K562 (cell line): ENCODE results near the gene PCSK2. TPM values are rescaled to one million over a fixed set of nuclear protein-coding genes. Genes with fewer than 3 reads are reported as not detected.

Source experiments
- ATAC-seq: fragments of 200-7000 bp; cut with Tn5 transposase; 3 replicates; pipeline ENCODE4 v1.9.1; 2020; ENCODE audit warnings: moderate library complexity
- BruUV-seq: library from RNA; stranded (reverse); fragments of 400-500 nt; replicated peaks from 2 replicates; lab custom pipeline; 2021; lab: Mats Ljungman, UMichigan
- CTCF ChIA-PET: fragments of 300-600 bp; formaldehyde crosslinking; extraction: SDS; loops from one replicate; lab custom pipeline; 2021; ENCODE audit warnings: low intra/inter-chr PET ratio; lab: Yijun Ruan, JAX
- POLR2A ChIA-PET: fragments of 300-600, 350-650 bp; sonication (Branson Sonifier 250); formaldehyde crosslinking; extraction: SDS; loops from one replicate; lab custom pipeline; 2021; ENCODE audit warnings: antibody characterized with exemption, inconsistent platforms; lab: Yijun Ruan, JAX
- DNase-seq, 4 experiments: peaks; one replicate each; pipeline versions ENCODE4 v3.0.0 to v3.0.0-alpha.2; 2011 to 2018; ENCODE audit warnings: low spot score in 3 of 4, mixed read lengths in 3 of 4; ENCODE audit errors: extremely low read depth in 1 of 4
- FAIRE-seq: peaks from 2 replicates; lab custom pipeline; 2011; peaks lifted over from hg19 to GRCh38; lab: Jason Lieb, UNC
- H2AFZ ChIP-seq: 2 replicates; pipeline ENCODE4 v1.6.0; 2011; ENCODE audit warnings: low read depth, low read length, control low read depth, inconsistent platforms
- H3K27ac ChIP-seq: fragments of 200-600 bp; 3 replicates; pipeline ENCODE4 v1.8.0; 2011; ENCODE audit warnings: low read depth, mild to moderate bottlenecking, control low read depth, inconsistent platforms, low read length, moderate library complexity, mixed read lengths; ENCODE audit errors: extremely low read depth
- H3K27me3 ChIP-seq, 2 experiments: fragments of 300-600 bp in 1 of 2; 2 replicates in 1 of 2; 3 replicates in 1 of 2; pipeline versions ENCODE4 v1.6.0 to v1.8.0; 2011; ENCODE audit warnings: inconsistent platforms in 2 of 2, low read length in 2 of 2, mild to moderate bottlenecking in 1 of 2, mixed read lengths in 1 of 2, moderate library complexity in 1 of 2; ENCODE audit not compliant: control insufficient read depth in 2 of 2, insufficient read depth in 2 of 2
- H3K36me3 ChIP-seq: fragments of 300-600 bp; 3 replicates; pipeline ENCODE4 v1.8.0; 2011; ENCODE audit warnings: mild to moderate bottlenecking, low read length, inconsistent platforms; ENCODE audit not compliant: control insufficient read depth, insufficient read depth
- H3K4me1 ChIP-seq, 2 experiments: fragments of 200-600 bp in 1 of 2; replicated peaks in 1 of 2; 2 replicates in 1 of 2; 3 replicates in 1 of 2; pipeline versions ENCODE4 v1.5.1 to v1.8.0; 2011; ENCODE audit warnings: inconsistent platforms in 2 of 2, low read length in 2 of 2, mild to moderate bottlenecking in 1 of 2, mixed read lengths in 1 of 2, moderate library complexity in 1 of 2; ENCODE audit not compliant: control insufficient read depth in 2 of 2, insufficient read depth in 2 of 2
- H3K4me2 ChIP-seq: 2 replicates; pipeline ENCODE4 v1.6.1; 2011; ENCODE audit warnings: low read length, control low read depth, inconsistent platforms, mixed read lengths; ENCODE audit not compliant: insufficient read depth
- H3K4me3 ChIP-seq: fragments of 200-600 bp; sonication (generic), shearing (Covaris generic); 2 replicates; pipeline ENCODE4 v1.5.1; 2016; ENCODE audit warnings: control low read depth, inconsistent platforms
- H3K79me2 ChIP-seq: fragments of 200-600 bp; 3 replicates; pipeline ENCODE4 v1.8.0; 2011; ENCODE audit warnings: low read length, inconsistent platforms; ENCODE audit not compliant: control insufficient read depth, insufficient read depth
- H3K9ac ChIP-seq, 2 experiments: 2 replicates each; pipeline versions ENCODE4 v1.6.0 to v1.6.1; 2011; ENCODE audit warnings: low read depth in 2 of 2, low read length in 2 of 2, control low read depth in 1 of 2, inconsistent platforms in 1 of 2, mild to moderate bottlenecking in 1 of 2, mixed read lengths in 1 of 2; ENCODE audit not compliant: insufficient read depth in 1 of 2
- H3K9me1 ChIP-seq: one replicate; pipeline ENCODE4 v1.6.0; 2011; ENCODE audit warnings: inconsistent platforms, mild to moderate bottlenecking, low read length, moderate library complexity; ENCODE audit not compliant: control insufficient read depth, insufficient read depth
- H3K9me3 ChIP-seq: replicated peaks from 2 replicates; pipeline ENCODE4 v1.5.1; 2011; ENCODE audit warnings: low read depth, low read length, inconsistent platforms; ENCODE audit not compliant: control insufficient read depth, insufficient read depth
- H4K20me1 ChIP-seq: replicated peaks from 2 replicates; pipeline ENCODE4 v1.6.1; 2011; ENCODE audit warnings: low read length, inconsistent platforms, mixed read lengths; ENCODE audit not compliant: control insufficient read depth, insufficient read depth
- DDX20 ChIP-seq: fragments of 450-650 bp; IDR thresholded peaks from 2 replicates; pipeline ENCODE4 v1.6.1; 2016; ENCODE audit warnings: missing genetic modification characterization, low read depth, mild to moderate bottlenecking, missing compliant biosample characterization, moderate library complexity
- EGR1 ChIP-seq: fragments of 450-650 bp; conservative IDR thresholded peaks from 2 replicates; pipeline ENCODE4 v1.6.1; 2017; ENCODE audit warnings: mild to moderate bottlenecking
- ETS2 ChIP-seq: IDR thresholded peaks from 2 replicates; pipeline ENCODE4 v1.6.1; 2016; ENCODE audit warnings: borderline replicate concordance, missing genetic modification characterization, mild to moderate bottlenecking, moderate library complexity, missing compliant biosample characterization; ENCODE audit not compliant: poor library complexity, severe bottlenecking
- HNRNPLL ChIP-seq: fragments of 200-400 bp; formaldehyde crosslinking; IDR thresholded peaks from 2 replicates; pipeline ENCODE4 v1.6.1; 2017; ENCODE audit warnings: low read length, low read depth, mild to moderate bottlenecking; ENCODE audit not compliant: poor library complexity, severe bottlenecking
- HNRNPUL1 ChIP-seq: fragments of 200-400 bp; formaldehyde crosslinking; IDR thresholded peaks from 2 replicates; pipeline ENCODE4 v1.6.1; 2017; ENCODE audit warnings: low read length
- HOXB6 ChIP-seq: fragments of 250-450 bp; sonication (Bioruptor Pico); IDR thresholded peaks from 2 replicates; pipeline ENCODE4 v1.5.1; 2022; ENCODE audit warnings: mild to moderate bottlenecking, borderline replicate concordance
- JUNB ChIP-seq: fragments of 450-650 bp; formaldehyde crosslinking; conservative IDR thresholded peaks from 2 replicates; pipeline ENCODE4 v1.4.0; 2020; ENCODE audit warnings: mild to moderate bottlenecking
- XRCC5 ChIP-seq: fragments of 200-400 bp; formaldehyde crosslinking; IDR thresholded peaks from 2 replicates; pipeline ENCODE4 v1.6.1; 2017; ENCODE audit warnings: low read depth, mild to moderate bottlenecking, low read length
- ZNF140 ChIP-seq: fragments of 250-450 bp; sonication (Bioruptor Pico); IDR thresholded peaks from 2 replicates; pipeline ENCODE4 v1.8.0; 2021; ENCODE audit warnings: moderate library complexity, mild to moderate bottlenecking, inconsistent platforms
- ZNF780A ChIP-seq: fragments of 250-450 bp; sonication (Bioruptor Pico); IDR thresholded peaks from 2 replicates; pipeline ENCODE4 v1.5.0; 2021; ENCODE audit warnings: mild to moderate bottlenecking
- WGBS: fragments of 100-300 bp; shearing (Covaris generic); methylation state at CpG from one replicate; pipeline ENCODE4 v1.1.6; 2016; ENCODE audit warnings: low coverage, mixed read lengths; ENCODE audit not compliant: insufficient coverage; ENCODE audit errors: missing lambda C conversion rate; 5-methylcytosine and 5-hydroxymethylcytosine counted together
- in situ Hi-C: fragments of 300-500 bp; cut with MboI; formaldehyde crosslinking; loops from 4 replicates; pipeline ENCODE4 v1.15.0; 2018; ENCODE audit warnings: inconsistent platforms, mixed read lengths
- intact Hi-C: fragments of 100-400 bp; cut with micrococcal nuclease; formaldehyde crosslinking; loops from 2 replicates; pipeline ENCODE4 v1.14.2; 2022
- polyA plus RNA-seq, 8 experiments: library from polyadenylated mRNA; depleted of rRNA in 4 of 8; stranded (reverse) in 5 of 8; unstranded in 3 of 8; fragments of >200 nt; fragmentation: Nextera tagmentation in 2 of 8; fragmentation: Illumina TruSeq in 1 of 8; extraction: Ambion mirVana in 2 of 8; extraction: Trizol in 1 of 8; gene quantifications; 2 replicates each; pipeline versions ENCODE4 v1.2.1 to v1.2.3, GENCODE V29; 2011 to 2014; ENCODE audit warnings: inconsistent platforms in 1 of 8, missing spikeins in 1 of 8
- total RNA-seq, 7 experiments: library from RNA; depleted of rRNA in 6 of 7; stranded (reverse); fragments of >200 nt in 6 of 7; fragmentation: Illumina TruSeq in 2 of 7; extraction: Trizol in 2 of 7; gene quantifications; 2 replicates each; pipeline versions ENCODE4 v1.2.1 to v1.2.3, GENCODE V29; 2011 to 2021; ENCODE audit warnings: low replicate concordance in 1 of 7
- TF ChIP-seq, protein P1 (sequence below): sonication (generic); formaldehyde crosslinking; IDR thresholded peaks from 2 replicates; pipeline ENCODE4 v1.8.0; 2022; ENCODE audit warnings: missing genetic modification reagents, mild to moderate bottlenecking, borderline replicate concordance
- TF ChIP-seq, protein P2 (sequence below), 3 experiments: fragments of 200-800 bp in 1 of 3; sonication (Bioruptor generic) in 1 of 3; sonication (generic) in 1 of 3; formaldehyde crosslinking in 1 of 3; IDR thresholded peaks; 2 replicates each; pipeline versions ENCODE4 v1.6.1 to v1.8.0; 2016 to 2022; ENCODE audit warnings: mild to moderate bottlenecking in 2 of 3, missing compliant biosample characterization in 2 of 3, missing genetic modification characterization in 2 of 3, missing genetic modification reagents in 1 of 3

PCSK2 gene
- total and polyA plus RNA-seq, 9 of the 15 experiments (the other 6 are each of a cell fraction or from before 2014, with no cell fraction given), result 0.04 to 0.07 (median 0.05) TPM; not detected in 6

DNA sequence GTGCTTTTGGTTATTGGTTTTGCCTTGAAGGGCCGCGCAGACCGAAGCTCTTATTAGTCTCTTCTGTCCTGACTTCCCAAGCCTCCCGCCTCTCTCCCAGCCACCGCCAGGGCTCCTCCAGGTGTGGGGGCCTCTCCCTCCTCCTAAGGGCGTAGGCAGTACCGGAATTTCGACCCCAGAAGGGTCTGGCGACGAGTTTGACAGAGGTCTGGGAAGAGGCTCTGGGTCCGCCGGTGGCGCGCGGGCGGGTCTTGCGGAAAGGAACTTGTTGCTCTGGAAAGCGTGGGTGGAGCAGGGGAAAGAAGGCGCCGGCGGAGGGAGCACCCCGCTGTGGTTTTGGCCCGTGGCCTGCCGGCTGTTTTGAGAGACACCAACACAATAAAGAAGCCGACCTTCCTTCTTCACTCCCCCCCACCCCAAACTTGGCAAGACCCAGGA, 1.8 kb downstream of the PCSK2 start:
- no TSS peak for BruUV-seq
- Histone ChIP-seq H3K27ac (no peak overlapping the region), H3K36me3 (no peaks in the 10 kb centered on the region), H3K4me1 (peaks cover 0 to 5% of the 10 kb centered on the region in 2 experiments; a peak in 2 of 5 replicates), H2AFZ (no peak overlapping the region), H3K27me3 (peaks cover 0 to 11% of the 10 kb centered on the region in 2 experiments; a peak in 2 of 5 replicates), H4K20me1 (no peaks in the 10 kb centered on the region), H3K9me3 (no peaks in the 10 kb centered on the region), H3K9ac (no peak overlapping the region), H3K4me3 (no peak overlapping the region), H3K9me1 (no peaks in the 10 kb centered on the region), H3K4me2 (no peak overlapping the region), H3K79me2 (no peaks in the 10 kb centered on the region)
- in situ Hi-C loops, result no loop called here
- TF ChIP-seq HNRNPUL1, result no peak
- TF ChIP-seq HNRNPLL, result no peak
- TF ChIP-seq EGR1, result peak; percentile 58
- ChIA-PET POLR2A (no interaction called here), CTCF (no interaction called here)
- FAIRE-seq (no peak), DNase-seq (peak in 2 of 4 experiments; percentile 1 to 4), ATAC-seq (no peak)
- intact Hi-C loops, result loop anchor here (10.0 kb wide), 1 partner anchor 206 kb away; no protein-coding TSS in a partner anchor
- WGBS, result 0% methylated on average over 13 of the region's 25 CpGs

DNA sequence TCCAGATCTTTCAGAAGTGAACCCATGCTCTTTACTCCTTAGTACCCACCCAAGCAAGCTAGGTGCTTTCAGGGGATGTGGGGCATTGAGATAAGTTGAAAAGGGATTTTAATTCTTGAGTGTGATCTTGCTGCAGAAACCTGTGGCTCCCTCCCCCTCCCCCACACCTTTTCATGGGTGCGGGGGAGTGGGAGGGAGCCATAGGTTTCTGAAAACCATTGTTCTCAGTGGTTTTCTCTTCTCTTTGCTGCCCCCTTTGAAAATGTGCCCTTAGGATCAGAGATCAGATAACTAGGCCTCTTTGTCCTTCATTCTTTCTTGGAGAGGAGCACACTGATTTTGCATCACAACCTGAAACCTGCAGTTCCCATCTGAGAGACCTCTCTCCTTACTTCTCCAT, 2.4 kb downstream of the PCSK2 start:
- Histone ChIP-seq H3K27me3 (peaks cover 0 to 11% of the 10 kb centered on the region in 2 experiments; a peak in 2 of 5 replicates), H3K36me3 (no peaks in the 10 kb centered on the region), H3K4me1 (peaks cover 0 to 5% of the 10 kb centered on the region in 2 experiments; a peak in 2 of 5 replicates), H3K4me2 (no peak overlapping the region), H4K20me1 (no peaks in the 10 kb centered on the region), H3K9me3 (no peaks in the 10 kb centered on the region), H3K9me1 (no peaks in the 10 kb centered on the region), H3K79me2 (no peaks in the 10 kb centered on the region), H3K27ac (no peak overlapping the region), H3K9ac (no peak overlapping the region), H3K4me3 (no peak overlapping the region), H2AFZ (no peak overlapping the region)
- ChIA-PET POLR2A (no interaction called here), CTCF (no interaction called here)
- DNase-seq, result no peak
- FAIRE-seq, result no peak
- 20% methylated on average over 1 of the region's 1 CpG for WGBS
- in situ Hi-C loops, result no loop called here
- BruUV-seq, result no TSS peak
- intact Hi-C loops, result loop anchor here (10.0 kb wide), 1 partner anchor 206 kb away; no protein-coding TSS in a partner anchor
- no peak for ATAC-seq
- TF ChIP-seq ZNF140 (CRISPR knock-in tag) (no peak), XRCC5 (no peak), DDX20 (tag) (no peak), ETS2 (no peak), HOXB6 (CRISPR knock-in tag) (no peak), ZNF780A (CRISPR knock-in tag) (no peak), JUNB (CRISPR knock-in tag) (no peak)
- TF ChIP-seq, protein P1, sequence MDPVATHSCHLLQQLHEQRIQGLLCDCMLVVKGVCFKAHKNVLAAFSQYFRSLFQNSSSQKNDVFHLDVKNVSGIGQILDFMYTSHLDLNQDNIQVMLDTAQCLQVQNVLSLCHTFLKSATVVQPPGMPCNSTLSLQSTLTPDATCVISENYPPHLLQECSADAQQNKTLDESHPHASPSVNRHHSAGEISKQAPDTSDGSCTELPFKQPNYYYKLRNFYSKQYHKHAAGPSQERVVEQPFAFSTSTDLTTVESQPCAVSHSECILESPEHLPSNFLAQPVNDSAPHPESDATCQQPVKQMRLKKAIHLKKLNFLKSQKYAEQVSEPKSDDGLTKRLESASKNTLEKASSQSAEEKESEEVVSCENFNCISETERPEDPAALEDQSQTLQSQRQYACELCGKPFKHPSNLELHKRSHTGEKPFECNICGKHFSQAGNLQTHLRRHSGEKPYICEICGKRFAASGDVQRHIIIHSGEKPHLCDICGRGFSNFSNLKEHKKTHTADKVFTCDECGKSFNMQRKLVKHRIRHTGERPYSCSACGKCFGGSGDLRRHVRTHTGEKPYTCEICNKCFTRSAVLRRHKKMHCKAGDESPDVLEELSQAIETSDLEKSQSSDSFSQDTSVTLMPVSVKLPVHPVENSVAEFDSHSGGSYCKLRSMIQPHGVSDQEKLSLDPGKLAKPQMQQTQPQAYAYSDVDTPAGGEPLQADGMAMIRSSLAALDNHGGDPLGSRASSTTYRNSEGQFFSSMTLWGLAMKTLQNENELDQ (CRISPR knock-in tag), result no peak
- TF ChIP-seq, protein P2, sequence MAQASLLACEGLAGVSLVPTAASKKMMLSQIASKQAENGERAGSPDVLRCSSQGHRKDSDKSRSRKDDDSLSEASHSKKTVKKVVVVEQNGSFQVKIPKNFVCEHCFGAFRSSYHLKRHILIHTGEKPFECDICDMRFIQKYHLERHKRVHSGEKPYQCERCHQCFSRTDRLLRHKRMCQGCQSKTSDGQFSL (CRISPR knock-in tag; IDR thresholded peaks at IDR 0.05), result no peak
- TF ChIP-seq, protein P2 (tag; IDR thresholded peaks at IDR 0.05), result no peak
